Measurements from ENCODE around the gene SUSD6.

DNA sequence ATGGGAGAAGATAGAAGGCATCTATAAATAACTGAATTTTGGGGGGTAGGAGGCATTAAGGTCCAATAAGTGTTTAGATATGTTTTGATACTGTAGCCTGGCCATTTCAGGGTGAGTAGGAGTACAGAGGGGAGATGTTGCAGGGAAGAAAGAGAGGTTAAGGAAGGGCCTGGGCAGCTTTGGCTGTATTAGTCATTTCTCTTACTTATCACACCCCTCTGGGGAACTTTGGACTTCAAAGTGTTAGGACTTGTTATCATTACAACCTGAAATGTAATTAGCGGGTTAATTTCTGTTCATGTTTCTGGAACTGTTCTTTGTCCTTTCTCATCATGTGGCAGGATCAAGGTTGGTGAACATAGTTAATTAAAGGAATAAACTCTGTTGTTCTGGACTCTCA is 40.3 kb downstream of the SUSD6 start:
- TF ChIP-seq, protein P1, sequence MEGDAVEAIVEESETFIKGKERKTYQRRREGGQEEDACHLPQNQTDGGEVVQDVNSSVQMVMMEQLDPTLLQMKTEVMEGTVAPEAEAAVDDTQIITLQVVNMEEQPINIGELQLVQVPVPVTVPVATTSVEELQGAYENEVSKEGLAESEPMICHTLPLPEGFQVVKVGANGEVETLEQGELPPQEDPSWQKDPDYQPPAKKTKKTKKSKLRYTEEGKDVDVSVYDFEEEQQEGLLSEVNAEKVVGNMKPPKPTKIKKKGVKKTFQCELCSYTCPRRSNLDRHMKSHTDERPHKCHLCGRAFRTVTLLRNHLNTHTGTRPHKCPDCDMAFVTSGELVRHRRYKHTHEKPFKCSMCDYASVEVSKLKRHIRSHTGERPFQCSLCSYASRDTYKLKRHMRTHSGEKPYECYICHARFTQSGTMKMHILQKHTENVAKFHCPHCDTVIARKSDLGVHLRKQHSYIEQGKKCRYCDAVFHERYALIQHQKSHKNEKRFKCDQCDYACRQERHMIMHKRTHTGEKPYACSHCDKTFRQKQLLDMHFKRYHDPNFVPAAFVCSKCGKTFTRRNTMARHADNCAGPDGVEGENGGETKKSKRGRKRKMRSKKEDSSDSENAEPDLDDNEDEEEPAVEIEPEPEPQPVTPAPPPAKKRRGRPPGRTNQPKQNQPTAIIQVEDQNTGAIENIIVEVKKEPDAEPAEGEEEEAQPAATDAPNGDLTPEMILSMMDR (IDR thresholded peaks at IDR 0.05; ENCODE audit: low read depth, low read length), result no peak
- no peak for TF ChIP-seq EZH2phosphoT487 (IDR thresholded peaks at IDR 0.05; ENCODE audit: low read depth)

Data from OCI-LY3 (cell line).